GM23338 (cell line): ENCODE data around the gene NDUFA3. TPM values are rescaled to one million over a fixed set of nuclear protein-coding genes. Genes with fewer than 3 reads are reported as not detected.

Experiments used
- ATAC-seq: fragments of 200-7000 bp; cut with Tn5 transposase; 3 replicates; pipeline ENCODE4 v1.9.1; 2020
- DNase-seq: peaks from one replicate; pipeline ENCODE4 v3.0.0-alpha.2; 2015; ENCODE audit warnings: low spot score
- H2AFZ ChIP-seq: fragments of 200-600 bp; sonication (generic); 2 replicates; pipeline ENCODE4 v1.8.0; 2016; ENCODE audit warnings: antibody characterized with exemption, mild to moderate bottlenecking, moderate library complexity
- H3F3A ChIP-seq: fragments of 200-600 bp; sonication (generic); replicated peaks from 2 replicates; pipeline ENCODE4 v1.8.0; 2017; ENCODE audit warnings: antibody characterized with exemption, mixed run types, low read depth
- H3K27ac ChIP-seq: fragments of 200-600 bp; sonication (generic); 2 replicates; pipeline ENCODE4 v1.6.1; 2016; ENCODE audit warnings: low read depth
- H3K27me3 ChIP-seq: fragments of 200-600 bp; sonication (generic); 2 replicates; pipeline ENCODE4 v1.8.0; 2016; ENCODE audit warnings: mild to moderate bottlenecking, mixed run types, moderate library complexity; ENCODE audit not compliant: insufficient read depth
- H3K36me3 ChIP-seq: fragments of 200-600 bp; sonication (generic); 2 replicates; pipeline ENCODE4 v1.8.0; 2016; ENCODE audit warnings: mild to moderate bottlenecking; ENCODE audit not compliant: insufficient read depth
- H3K4me1 ChIP-seq: fragments of 200-600 bp; sonication (generic); 2 replicates; pipeline ENCODE4 v1.8.0; 2016; ENCODE audit warnings: mild to moderate bottlenecking, moderate library complexity; ENCODE audit not compliant: insufficient read depth
- H3K4me2 ChIP-seq: fragments of 200-600 bp; sonication (generic); 2 replicates; pipeline ENCODE4 v1.7.1; 2017; ENCODE audit warnings: mixed run types
- H3K4me3 ChIP-seq: fragments of 200-600 bp; sonication (generic); 2 replicates; pipeline ENCODE4 v1.6.1; 2016; ENCODE audit warnings: mixed run types
- H3K79me2 ChIP-seq: fragments of 200-600 bp; sonication (generic); replicated peaks from 2 replicates; pipeline ENCODE4 v1.8.0; 2017; ENCODE audit warnings: mild to moderate bottlenecking; ENCODE audit not compliant: insufficient read depth
- H3K9me2 ChIP-seq: fragments of 200-600 bp; sonication (generic); 2 replicates; pipeline ENCODE4 v1.8.0; 2017; ENCODE audit not compliant: insufficient read depth
- H4K20me1 ChIP-seq: fragments of 200-600 bp; sonication (generic); replicated peaks from 2 replicates; pipeline ENCODE4 v1.8.0; 2017; ENCODE audit warnings: mild to moderate bottlenecking; ENCODE audit not compliant: insufficient read depth
- H3K27ac Mint-ChIP-seq: 2 replicates; pipeline ENCODE4 v1.8.0; 2020; ENCODE audit warnings: inconsistent platforms, mild to moderate bottlenecking, moderate library complexity, mixed read lengths
- H3K27me3 Mint-ChIP-seq: 3 replicates; pipeline ENCODE4 v1.8.0; 2022; ENCODE audit warnings: low read depth, mild to moderate bottlenecking, moderate library complexity, mixed read lengths, inconsistent platforms; ENCODE audit not compliant: insufficient read depth, poor library complexity
- H3K36me3 Mint-ChIP-seq: 3 replicates; pipeline ENCODE4 v1.8.0; 2021; ENCODE audit warnings: low read depth, mild to moderate bottlenecking, inconsistent platforms, moderate library complexity, mixed read lengths
- H3K4me1 Mint-ChIP-seq: 3 replicates; pipeline ENCODE4 v1.8.0; 2020; ENCODE audit warnings: mild to moderate bottlenecking, inconsistent platforms, mixed read lengths
- H3K4me3 Mint-ChIP-seq: 3 replicates; pipeline ENCODE4 v1.8.0; 2021; ENCODE audit warnings: moderate library complexity, mild to moderate bottlenecking, inconsistent platforms, mixed read lengths
- H3K9me3 Mint-ChIP-seq: 3 replicates; pipeline ENCODE4 v1.8.0; 2020; ENCODE audit warnings: moderate library complexity, mild to moderate bottlenecking, inconsistent platforms, mixed read lengths
- CTCF ChIP-seq, 2 experiments: fragments of 200-600 bp in 1 of 2; sonication (generic) in 1 of 2; conservative IDR thresholded peaks; 2 replicates each; pipeline versions ENCODE4 v1.5.1 to v1.6.1; 2016 to 2017; ENCODE audit warnings: antibody characterized with exemption in 2 of 2, low read depth in 2 of 2, mild to moderate bottlenecking in 2 of 2, moderate library complexity in 1 of 2
- ETS1 ChIP-seq: IDR thresholded peaks from 2 replicates; pipeline ENCODE4 v1.6.1; 2016; ENCODE audit warnings: antibody characterized with exemption
- REST ChIP-seq: IDR thresholded peaks from one replicate; pipeline ENCODE4 v1.6.1; 2018; ENCODE audit warnings: antibody characterized with exemption; ENCODE audit not compliant: unreplicated experiment
- ZNF114 ChIP-seq: fragments of 250-450 bp; sonication (Bioruptor Pico); IDR thresholded peaks from 2 replicates; pipeline ENCODE4 v1.5.0; 2020; ENCODE audit warnings: mild to moderate bottlenecking, moderate library complexity
- ZNF462 ChIP-seq: fragments of 250-450 bp; sonication (Bioruptor Pico); IDR thresholded peaks from 2 replicates; pipeline ENCODE4 v1.5.0; 2020; ENCODE audit warnings: mild to moderate bottlenecking, moderate library complexity
- polyA plus RNA-seq: library from polyadenylated mRNA; unstranded; fragments of >200 nt; fragmentation: Nextera tagmentation; extraction: Ambion mirVana; gene quantifications from 2 replicates; pipeline ENCODE4 v1.2.1, GENCODE V29; 2016
- total RNA-seq: library from RNA; depleted of rRNA; stranded (reverse); fragments of >200 nt; shearing (Covaris generic); gene quantifications from 2 replicates; pipeline ENCODE4 v1.2.3, GENCODE V29; 2014

The NDUFA3 gene
- total and polyA plus RNA-seq, 2 experiments from 2014 or later, result 28.4 to 691 TPM

- no peak overlapping the region for H3K27ac ChIP-seq
- H3K4me3 ChIP-seq, result no peak overlapping the region
- peaks cover 12% of the 10 kb centered on the region for H3K36me3 ChIP-seq
- ATAC-seq, result no peak
- Mint-ChIP-seq H3K4me1 (peaks cover 4% of the 10 kb centered on the region; the same call in 1 of the 3 replicates), H3K36me3 (peaks cover 62% of the 10 kb centered on the region), H3K4me3 (no peak overlapping the region), H3K27me3 (peaks cover 12% of the 10 kb centered on the region), H3K27ac (no peak overlapping the region), H3K9me3 (no peaks in the 10 kb centered on the region; the same call in 2 of the 3 replicates)
- no peak overlapping the region for H2AFZ ChIP-seq
- peaks cover 17% of the 10 kb centered on the region for H3K79me2 ChIP-seq
- TF ChIP-seq ETS1 (no peak), REST (no peak), ZNF114 (CRISPR knock-in tag) (no peak), CTCF (conservative IDR thresholded peaks at IDR 0.05; ENCODE audit: low read depth in 2 of 2) (no peak), ZNF462 (CRISPR knock-in tag) (no peak)
- H3K27me3 ChIP-seq, result no peaks in the 10 kb centered on the region
- H3F3A ChIP-seq, result peaks cover 3% of the 10 kb centered on the region; the same call in 1 of the 2 replicates
- no peak for DNase-seq
- peaks cover 19% of the 10 kb centered on the region for H4K20me1 ChIP-seq
- no peaks in the 10 kb centered on the region for H3K9me2 ChIP-seq
- H3K4me2 ChIP-seq, result no peak overlapping the region
- H3K4me1 ChIP-seq, result peaks cover 3% of the 10 kb centered on the region; the same call in 1 of the 2 replicates
Measured at GRCh38 chr19:54108496-54108895, 5.8 kb downstream of the NDUFA3 start.
